GM19099 (cell line): Measurements from ENCODE around the gene CNTN3.

ENCODE experiments used
- POLR2A ChIP-seq: IDR thresholded peaks from 3 replicates; pipeline ENCODE4 v1.6.1; 2011; ENCODE audit warnings: low read depth; ENCODE audit not compliant: insufficient read length; ENCODE audit errors: extremely low read depth

CNTN3 gene

DNA sequence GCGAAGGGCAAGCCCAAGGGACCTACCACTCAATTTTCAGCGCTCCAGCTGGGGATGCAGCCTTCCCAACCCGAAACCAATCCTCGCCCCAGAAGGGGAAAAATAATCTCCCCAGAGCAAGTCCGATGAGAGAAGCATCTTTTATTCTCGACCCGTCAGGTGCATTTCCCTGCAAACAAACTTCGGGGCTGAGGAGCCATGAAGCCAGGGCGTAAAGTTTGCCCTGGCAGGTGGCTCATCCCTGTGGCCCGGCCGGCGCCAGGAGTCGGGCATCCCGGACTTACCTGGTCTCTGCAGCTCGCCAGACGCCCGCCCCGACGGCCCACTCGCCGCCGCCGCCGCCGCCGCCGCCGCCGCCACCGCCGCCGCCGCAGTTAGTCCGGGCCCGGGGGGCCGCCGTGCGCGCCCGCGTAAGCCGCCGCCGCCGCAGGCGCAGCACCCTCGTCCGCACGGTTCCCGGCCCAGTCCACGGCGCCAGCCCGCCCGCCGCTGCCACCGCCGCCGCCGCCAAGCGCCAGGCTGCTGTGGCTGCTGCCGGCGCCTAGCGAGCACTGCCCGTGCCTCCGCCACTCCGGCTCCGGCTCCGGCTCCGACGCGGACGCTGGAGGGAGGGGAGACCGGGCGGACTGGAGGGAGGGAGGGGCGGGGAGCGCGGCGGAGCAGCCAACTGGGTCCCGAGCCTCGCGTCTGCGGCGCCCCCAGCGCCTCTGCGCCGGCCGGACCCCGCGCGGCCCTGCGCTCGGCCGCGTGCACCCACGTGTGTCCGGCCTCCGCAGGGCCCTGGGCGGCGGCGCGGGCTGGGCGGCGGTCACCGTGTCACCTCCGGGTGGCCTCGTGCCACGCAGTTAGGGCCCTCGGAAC, at the start of gene CNTN3:
TSS of gene CNTN3 (minus strand) at position 553 of the 861 bp plus-strand sequence. CDS start 93,547 bp downstream, outside the sequence.
- TF ChIP-seq POLR2A, result no peak

DNA sequence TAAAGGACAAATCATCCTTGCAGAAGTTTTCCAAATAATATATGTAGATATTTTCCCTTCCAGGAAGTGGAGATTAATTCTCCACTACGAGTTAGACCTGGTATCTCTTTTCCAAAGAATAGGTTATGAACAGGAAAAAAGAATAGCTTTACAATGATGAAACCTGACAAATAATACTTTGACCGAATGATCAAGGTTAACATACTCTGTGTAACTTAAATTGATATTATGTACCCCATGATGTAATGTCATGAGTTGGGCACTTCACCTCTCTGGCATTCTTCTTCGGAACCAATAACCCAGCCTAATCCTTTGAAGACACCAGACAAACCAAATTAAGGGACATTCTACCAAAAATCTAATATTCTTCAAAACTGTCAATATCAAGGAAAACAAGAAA, 48.7 kb upstream of the CNTN3 start:
- TF ChIP-seq POLR2A, result no peak

DNA sequence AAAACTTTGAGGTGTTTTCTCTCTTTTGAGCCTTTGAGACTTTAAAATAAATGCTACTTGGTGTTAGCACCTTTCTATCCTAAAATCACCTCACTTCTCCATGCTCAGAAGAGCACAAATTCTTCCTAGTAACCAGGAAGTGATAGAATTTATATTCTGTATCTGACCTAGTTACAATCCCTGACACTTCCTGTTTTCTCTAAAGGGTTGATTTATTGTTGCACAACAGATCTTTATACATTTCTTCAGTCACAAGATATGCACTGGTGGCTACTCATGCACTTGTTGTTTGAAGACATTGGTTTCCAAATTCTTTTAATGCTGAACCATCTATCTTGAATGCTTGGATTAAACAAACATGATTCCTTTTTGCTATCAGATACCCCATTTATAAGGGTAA, 47.2 kb upstream of the CNTN3 start:
- no peak for TF ChIP-seq POLR2A

DNA sequence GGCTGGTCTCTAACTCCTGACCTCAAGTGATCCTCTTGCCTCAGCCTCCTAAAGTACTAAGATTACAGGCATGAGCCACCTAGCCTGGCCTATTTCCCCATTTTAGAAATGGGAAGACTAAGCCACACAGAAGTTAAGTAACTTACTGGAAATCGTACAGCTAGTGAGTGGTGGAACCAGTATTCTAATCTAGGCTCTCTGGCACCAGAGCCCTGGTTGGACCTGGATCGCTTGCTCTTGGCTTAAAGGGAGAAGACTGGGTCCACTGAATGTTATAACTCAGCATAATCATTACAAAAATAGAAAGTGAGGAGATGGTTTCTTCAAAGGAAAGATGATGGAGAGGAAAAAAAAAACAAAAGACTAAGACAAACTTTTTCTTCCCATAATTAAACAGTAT, 37.4 kb upstream of the CNTN3 start:
- no peak for TF ChIP-seq POLR2A

DNA sequence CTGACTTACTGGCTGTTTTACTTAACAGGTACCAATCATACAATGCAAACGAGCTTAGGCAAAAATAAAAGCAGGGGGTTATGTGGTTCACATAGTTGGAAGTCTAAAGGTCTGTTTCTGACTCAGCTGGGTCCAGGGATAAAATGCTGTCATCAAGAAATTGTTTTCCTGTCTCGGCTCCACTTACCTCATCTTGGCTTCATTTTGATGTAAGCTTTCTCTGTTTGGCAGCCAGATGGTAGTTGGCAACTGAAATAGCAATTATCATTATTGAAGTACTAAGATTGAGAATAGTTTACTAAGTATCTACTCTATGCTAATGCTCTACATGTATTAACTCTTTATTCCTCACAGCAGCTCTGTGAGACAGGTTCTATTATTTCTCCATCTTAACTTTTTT, 36.8 kb upstream of the CNTN3 start:
- no peak for TF ChIP-seq POLR2A

DNA sequence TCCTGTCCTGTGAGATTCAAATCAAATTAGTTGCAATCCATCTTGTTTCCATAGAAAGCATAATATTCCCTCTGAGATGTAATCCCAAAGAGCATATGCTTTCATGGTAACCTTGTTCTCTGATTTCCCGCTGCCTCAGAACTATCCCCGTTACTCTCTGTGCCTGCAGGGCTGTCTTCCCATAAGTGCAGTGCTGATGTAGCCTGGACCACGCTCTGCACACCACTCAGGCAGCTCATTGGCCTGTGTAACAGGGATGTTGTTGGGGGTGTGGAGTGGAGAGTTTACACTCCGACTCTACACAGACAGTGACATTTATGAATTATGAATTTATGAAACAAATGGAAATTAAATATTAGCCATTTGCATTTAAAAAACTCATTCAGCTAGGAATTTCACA, 33.6 kb upstream of the CNTN3 start:
- no peak for TF ChIP-seq POLR2A

DNA sequence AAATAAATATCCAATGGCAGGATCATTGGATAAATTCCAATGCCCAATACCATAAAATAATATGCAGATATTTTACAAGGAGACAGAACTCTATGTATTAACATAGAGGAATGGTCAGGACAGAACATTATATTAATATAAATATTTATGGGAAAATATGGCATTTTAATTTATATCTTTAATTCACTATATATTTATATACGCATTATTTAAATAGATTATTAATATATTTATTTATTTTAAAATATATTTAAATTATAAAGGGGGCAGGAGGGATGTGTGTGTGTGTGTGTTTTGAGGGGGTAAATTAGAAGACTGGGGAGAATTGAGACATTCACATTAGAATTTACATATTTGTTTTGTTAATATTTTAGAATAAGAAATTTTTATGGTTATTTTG, 31.6 kb upstream of the CNTN3 start:
- no peak for TF ChIP-seq POLR2A

DNA sequence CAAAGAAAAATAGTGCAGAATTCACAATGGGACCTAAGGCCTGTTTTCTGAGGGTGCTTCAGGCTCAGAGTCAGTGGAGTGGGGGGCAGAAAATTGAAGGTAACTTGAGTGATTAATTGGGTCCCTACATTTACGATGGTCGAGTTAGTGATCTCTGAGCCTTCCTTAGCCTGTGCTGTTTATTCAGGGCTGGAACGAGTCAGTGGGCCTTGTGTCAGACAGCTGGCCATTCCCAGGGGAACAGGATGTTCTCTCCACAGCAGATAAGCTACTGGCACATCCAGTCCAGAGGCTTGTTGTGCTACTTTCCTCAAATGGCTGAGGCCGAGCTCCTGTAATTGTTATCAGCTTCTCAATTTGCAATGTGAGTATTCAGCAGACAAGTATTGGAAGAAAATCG, 29.2 kb upstream of the CNTN3 start:
- no peak for TF ChIP-seq POLR2A

DNA sequence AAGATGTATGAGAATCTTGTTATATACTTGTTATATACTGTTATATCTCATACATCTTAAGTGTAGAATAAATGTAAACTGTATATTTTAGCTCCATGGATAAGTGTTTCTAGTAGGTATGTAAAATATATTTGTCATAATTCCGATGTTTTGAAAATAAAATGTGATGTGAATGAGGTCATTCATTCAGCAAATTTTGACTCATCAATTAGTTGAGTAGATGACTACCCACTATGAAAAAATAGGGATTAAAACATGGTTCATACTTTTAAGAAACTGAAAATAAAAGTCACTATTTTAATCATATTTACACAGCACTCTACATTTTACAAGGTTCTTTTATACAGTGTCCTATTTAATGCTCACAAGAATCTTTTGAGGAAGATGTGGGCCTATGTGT, 28.4 kb upstream of the CNTN3 start:
- TF ChIP-seq POLR2A, result no peak

DNA sequence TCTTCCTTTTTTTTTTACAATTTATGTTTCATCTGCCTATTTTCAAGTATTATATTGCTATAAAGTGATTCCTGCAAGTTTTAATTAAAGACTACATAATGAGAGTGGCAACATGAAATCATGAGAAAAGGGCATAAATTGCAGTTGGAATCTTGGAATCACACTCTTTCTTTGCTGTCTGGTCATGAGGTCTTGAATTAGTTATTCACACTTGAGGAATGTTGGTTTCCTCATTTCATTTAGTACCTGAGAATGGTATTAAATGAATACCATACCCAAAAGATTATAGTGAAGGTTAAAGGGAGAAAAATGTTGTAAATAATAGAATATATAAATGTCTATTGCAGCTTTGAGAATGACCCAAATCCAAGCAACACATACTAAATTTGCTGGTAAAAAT, 25.8 kb upstream of the CNTN3 start:
- TF ChIP-seq POLR2A, result no peak

DNA sequence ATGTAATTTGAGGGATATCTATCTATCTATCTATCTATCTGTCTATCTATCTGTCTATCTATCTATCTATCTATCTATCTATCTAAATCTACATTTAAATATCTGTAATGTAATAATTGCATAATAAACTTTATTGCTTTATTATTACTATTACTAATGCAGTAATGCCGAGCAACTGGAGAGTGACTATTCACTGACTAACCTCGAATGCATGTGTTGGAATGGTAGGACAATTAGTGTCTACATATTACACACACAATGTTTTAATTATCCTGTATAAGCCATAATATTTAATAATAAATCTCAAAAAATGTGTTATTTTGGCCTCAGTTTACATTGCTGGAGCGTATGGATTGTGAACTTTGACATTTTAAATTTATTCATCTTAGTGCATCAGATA, 25.2 kb upstream of the CNTN3 start:
- no peak for TF ChIP-seq POLR2A

DNA sequence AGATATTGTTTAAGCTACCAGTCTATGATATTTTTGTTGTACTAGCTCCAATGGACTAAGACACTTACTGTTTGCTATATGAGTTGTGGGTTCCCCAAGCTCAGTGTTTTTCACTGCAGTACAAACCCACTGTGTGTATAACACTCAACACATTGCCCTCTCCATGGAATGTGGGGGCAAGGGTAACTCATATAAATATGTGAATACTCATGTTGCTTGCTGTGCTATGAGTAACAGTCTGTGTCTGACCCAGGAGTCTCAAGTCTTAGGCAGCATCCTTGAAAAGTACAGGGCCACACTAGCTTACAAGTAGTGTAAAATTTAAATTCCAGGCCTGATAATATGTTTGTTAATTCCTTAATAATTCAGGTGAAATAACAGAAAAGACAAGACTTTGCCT, 22.5 kb upstream of the CNTN3 start:
- no peak for TF ChIP-seq POLR2A

DNA sequence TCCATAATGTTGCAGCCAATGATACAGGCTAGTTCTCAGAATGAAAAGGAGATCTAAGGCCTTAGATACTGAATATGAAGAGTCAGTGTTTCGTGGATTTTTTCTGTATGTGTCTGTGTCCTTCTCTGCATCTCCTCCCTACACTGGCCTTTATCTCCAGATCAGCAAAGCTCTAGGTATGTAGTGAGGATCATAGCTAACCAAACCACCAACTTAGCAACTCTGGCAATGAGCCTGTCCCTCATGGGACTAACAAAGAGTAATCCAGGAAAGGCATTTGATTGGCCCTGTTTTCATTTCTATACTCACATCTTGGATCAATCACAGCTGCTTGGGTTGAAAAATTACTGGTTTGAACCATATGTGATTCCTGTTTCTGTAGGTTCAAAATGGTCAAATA, 18.6 kb upstream of the CNTN3 start:
- no peak for TF ChIP-seq POLR2A

DNA sequence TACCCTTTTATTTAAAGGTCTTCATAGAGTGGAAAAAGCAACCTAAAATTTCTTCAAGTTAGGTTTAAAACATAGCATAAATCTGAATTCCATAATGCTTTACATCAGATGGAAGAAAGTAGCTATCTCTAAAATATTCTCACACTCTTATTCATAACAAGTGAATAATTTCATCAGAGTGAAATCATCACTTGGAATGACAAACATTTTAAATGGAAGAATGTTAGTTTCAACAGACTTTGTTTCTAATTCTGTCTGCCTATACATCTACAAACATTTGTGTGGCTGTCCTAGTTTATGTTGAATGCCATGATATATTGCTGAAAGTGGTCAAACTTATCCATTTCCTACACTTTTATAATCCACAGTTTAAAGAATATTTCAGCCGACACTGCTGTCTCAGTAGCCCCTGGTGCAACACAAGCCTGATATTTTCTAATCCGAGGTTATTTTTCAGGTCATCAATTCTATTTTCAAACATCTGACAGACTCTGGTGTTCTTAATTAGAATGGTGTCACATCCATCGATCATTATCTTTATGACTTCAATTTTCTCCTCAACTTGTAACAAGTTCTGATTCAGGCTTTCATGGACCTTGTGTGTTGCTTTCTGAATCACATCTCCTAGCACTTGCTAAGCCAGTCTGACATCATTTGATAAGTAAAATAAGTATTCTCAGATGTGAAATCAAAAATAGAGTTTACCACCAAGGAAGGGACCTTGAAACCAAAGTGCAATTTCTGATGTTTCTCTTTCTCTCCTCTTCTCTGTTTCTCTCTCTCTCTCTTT, 17.1 kb upstream of the CNTN3 start:
- no peak for TF ChIP-seq POLR2A

DNA sequence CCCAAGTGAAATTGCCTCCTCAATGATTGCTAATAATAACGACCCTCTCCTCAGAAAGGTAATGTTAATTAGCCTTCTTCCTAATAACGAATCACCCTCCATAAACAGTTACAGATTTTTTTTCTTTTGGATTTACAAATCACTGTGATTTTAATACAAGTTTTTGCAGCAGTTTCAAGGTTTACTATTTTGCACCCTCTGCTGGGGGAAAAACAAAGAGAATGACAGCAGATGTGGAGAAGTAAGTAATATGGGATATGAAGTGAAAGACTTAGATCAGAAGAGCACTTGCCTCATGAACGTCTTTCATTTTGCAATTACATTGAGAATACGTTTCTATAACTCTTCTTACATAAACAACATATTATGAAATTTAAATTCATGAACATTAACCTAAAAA, 16.1 kb upstream of the CNTN3 start:
- no peak for TF ChIP-seq POLR2A

DNA sequence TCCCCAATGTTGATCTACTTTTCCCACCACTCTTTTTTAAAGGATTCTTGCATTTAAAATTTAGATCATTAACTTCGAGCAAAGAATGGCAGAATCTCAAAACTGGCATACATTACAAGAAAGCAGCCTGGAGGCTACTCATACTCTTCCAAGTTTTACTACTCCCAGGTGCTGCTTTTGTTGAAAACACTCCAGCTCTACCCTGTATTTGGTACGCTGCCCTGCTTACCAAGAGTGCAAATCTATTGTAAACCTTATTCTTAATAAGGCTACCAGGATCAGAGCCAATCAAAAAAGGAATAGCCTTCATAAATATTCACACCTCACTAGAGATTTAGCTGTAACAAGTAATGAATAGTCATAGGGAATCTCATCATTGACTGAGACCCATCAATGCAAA, 11.6 kb upstream of the CNTN3 start:
- no peak for TF ChIP-seq POLR2A

DNA sequence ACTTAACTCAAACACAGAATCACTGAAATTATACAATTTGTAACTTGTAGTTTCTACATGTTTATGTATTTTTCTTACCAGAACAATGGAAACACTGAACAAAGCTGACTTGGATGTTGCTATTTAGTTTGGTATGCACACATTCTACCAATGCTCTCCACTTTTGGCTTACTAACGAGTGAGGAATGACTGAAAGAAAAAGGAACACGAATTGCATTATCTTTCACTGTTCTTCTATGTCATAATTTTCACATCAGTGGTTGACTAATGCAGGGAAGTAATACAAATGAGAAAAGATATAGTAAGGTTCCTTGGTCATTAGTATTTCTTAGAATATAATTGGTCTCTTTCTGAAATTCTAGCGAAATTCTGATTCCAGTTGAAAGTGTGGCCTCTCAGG, 9.8 kb upstream of the CNTN3 start:
- TF ChIP-seq POLR2A, result no peak

DNA sequence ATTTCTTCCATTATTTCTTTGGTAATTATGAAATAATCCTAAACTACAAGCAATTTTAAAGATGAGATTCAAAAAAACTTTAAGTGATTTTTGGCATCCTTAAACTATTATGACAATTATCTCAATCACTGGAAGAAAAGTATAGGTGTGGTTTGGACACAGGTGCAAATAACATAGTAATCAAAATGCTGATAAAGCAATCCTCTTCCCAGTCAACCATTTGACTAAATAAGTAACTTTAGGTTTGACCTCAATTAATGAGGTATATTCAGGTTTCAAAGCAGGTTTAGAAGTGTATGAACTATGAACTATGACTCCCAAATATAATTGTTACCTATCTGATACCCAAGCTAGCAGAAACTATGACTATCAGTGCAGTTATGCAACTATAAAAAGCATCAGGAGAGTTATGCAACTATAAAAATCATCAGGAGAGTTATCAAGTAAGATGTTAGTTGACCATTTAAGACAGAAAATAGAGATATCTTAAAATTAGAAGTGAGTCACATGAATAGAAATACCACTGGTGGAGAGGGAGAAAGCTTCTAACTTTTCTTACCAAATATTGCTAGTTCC, 8.9 kb upstream of the CNTN3 start:
- TF ChIP-seq POLR2A, result no peak
